GM21423 (cell line): ENCODE data around the gene ARID1B.

Experiments used
- ATAC-seq: cut with Tn5 transposase; IDR thresholded peaks from one replicate; pipeline ENCODE4 v1.9.1; 2021; ENCODE audit warnings: mild to moderate bottlenecking, moderate library complexity; ENCODE audit not compliant: unreplicated experiment

Gene ARID1B

GRCh38 chr6:156954816-156955215 is 177.6 kb downstream of the ARID1B start:
- no peak for ATAC-seq

- ATAC-seq: no peak
Observed at GRCh38 chr6:156955494-156956183, 178.5 kb downstream of the ARID1B start.

GRCh38 chr6:156956286-156956685 is 179.1 kb downstream of the ARID1B start:
- no peak for ATAC-seq

GRCh38 chr6:156957931-156958547 is 180.9 kb downstream of the ARID1B start:
- ATAC-seq: peak; percentile 49

- ATAC-seq: no peak
Observed at GRCh38 chr6:156960525-156960924, 183.3 kb downstream of the ARID1B start.

- ATAC-seq: no peak
Observed at GRCh38 chr6:156961282-156961892, 184.2 kb downstream of the ARID1B start.

- no peak for ATAC-seq
Observed at GRCh38 chr6:156963712-156964700, 186.8 kb downstream of the ARID1B start.

GRCh38 chr6:156967852-156968251 is 190.7 kb downstream of the ARID1B start:
- no peak for ATAC-seq

- ATAC-seq: no peak
Observed at GRCh38 chr6:156969233-156969632, 192.1 kb downstream of the ARID1B start.

GRCh38 chr6:156970595-156971112 is 193.5 kb downstream of the ARID1B start:
- ATAC-seq: no peak

GRCh38 chr6:156971153-156971885 is 194.1 kb downstream of the ARID1B start:
- no peak for ATAC-seq

- no peak for ATAC-seq
Observed at GRCh38 chr6:156972145-156972544, 195.0 kb downstream of the ARID1B start.

GRCh38 chr6:156974830-156975261 is 197.7 kb downstream of the ARID1B start:
- ATAC-seq: no peak

GRCh38 chr6:156975414-156975813 is 198.2 kb downstream of the ARID1B start:
- no peak for ATAC-seq

- ATAC-seq: no peak
Observed at GRCh38 chr6:156976216-156977127, 199.3 kb downstream of the ARID1B start.

GRCh38 chr6:156977527-156978291 is 200.5 kb downstream of the ARID1B start:
- ATAC-seq: no peak

GRCh38 chr6:156978948-156979347 is 201.8 kb downstream of the ARID1B start:
- ATAC-seq: no peak

GRCh38 chr6:156980515-156980914 is 203.3 kb downstream of the ARID1B start:
- ATAC-seq: no peak
